ENCODE data around the gene RRP12. TPM values are rescaled to one million over a fixed set of nuclear protein-coding genes. Genes with fewer than 3 reads are reported as not detected.

The RRP12 gene
- total RNA-seq, 1 donor, result 15.9 TPM

- Histone ChIP-seq H3K36me3 (ENCODE audit: insufficient read depth, low read length) (peaks cover 56% of the 10 kb centered on the region), H3K9me3 (ENCODE audit: low read depth, low read length) (no peaks in the 10 kb centered on the region), H3K4me3 (ENCODE audit: insufficient read depth, low read length) (no peak overlapping the region), H4K20me1 (ENCODE audit: insufficient read depth, low read length) (no peaks in the 10 kb centered on the region), H3K4me1 (ENCODE audit: insufficient read depth, low read length) (no peaks in the 10 kb centered on the region), H3K27me3 (ENCODE audit: insufficient read depth, low read length) (no peaks in the 10 kb centered on the region), H3K79me2 (ENCODE audit: insufficient read depth, low read length) (no peaks in the 10 kb centered on the region), H3K4me2 (ENCODE audit: insufficient read depth, low read length) (no peak overlapping the region), H3K27ac (ENCODE audit: low read depth, low read length) (no peak overlapping the region), H2AFZ (ENCODE audit: low read length) (no peak overlapping the region)
- TF ChIP-seq, protein P1, sequence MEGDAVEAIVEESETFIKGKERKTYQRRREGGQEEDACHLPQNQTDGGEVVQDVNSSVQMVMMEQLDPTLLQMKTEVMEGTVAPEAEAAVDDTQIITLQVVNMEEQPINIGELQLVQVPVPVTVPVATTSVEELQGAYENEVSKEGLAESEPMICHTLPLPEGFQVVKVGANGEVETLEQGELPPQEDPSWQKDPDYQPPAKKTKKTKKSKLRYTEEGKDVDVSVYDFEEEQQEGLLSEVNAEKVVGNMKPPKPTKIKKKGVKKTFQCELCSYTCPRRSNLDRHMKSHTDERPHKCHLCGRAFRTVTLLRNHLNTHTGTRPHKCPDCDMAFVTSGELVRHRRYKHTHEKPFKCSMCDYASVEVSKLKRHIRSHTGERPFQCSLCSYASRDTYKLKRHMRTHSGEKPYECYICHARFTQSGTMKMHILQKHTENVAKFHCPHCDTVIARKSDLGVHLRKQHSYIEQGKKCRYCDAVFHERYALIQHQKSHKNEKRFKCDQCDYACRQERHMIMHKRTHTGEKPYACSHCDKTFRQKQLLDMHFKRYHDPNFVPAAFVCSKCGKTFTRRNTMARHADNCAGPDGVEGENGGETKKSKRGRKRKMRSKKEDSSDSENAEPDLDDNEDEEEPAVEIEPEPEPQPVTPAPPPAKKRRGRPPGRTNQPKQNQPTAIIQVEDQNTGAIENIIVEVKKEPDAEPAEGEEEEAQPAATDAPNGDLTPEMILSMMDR (IDR thresholded peaks at IDR 0.05; ENCODE audit: extremely low read depth, low read depth, low read length), result no peak
- DNase-seq (ENCODE audit: insufficient read length, low spot score, missing footprints), result no peak
Observed at GRCh38 chr10:97384156-97384555, 17.0 kb downstream of the RRP12 start.

DNA sequence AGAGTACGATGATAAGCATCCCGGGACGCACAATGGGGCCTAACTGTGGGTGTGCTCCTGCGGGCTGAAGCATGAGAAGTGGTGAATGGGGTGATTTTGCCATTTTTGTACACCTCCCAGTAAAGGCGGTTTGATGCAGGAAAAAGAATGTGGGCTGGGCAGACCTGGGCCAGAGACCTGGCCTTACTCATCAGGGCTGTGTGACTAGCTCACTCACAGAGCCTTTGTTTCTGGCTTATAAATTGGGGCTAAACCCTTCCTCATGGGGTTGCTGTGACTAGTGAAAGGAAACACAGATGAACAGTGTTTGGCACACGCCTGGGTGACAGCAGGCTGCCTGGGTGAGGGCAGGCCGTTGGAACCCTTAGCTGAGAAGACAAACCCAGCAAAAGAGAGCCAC, 18.0 kb downstream of the RRP12 start:
- H3K27ac ChIP-seq (ENCODE audit: low read depth, low read length), result no peak overlapping the region
- no peaks in the 10 kb centered on the region for H3K27me3 ChIP-seq (ENCODE audit: insufficient read depth, low read length)
- H3K79me2 ChIP-seq (ENCODE audit: insufficient read depth, low read length), result no peaks in the 10 kb centered on the region
- no peaks in the 10 kb centered on the region for H4K20me1 ChIP-seq (ENCODE audit: insufficient read depth, low read length)
- no peak overlapping the region for H2AFZ ChIP-seq (ENCODE audit: low read length)
- H3K36me3 ChIP-seq (ENCODE audit: insufficient read depth, low read length), result peaks cover 53% of the 10 kb centered on the region
- no peak overlapping the region for H3K4me2 ChIP-seq (ENCODE audit: insufficient read depth, low read length)
- TF ChIP-seq, protein P1 (IDR thresholded peaks at IDR 0.05; ENCODE audit: extremely low read depth, low read depth, low read length), result no peak
- H3K4me3 ChIP-seq (ENCODE audit: insufficient read depth, low read length), result no peak overlapping the region
- no peaks in the 10 kb centered on the region for H3K9me3 ChIP-seq (ENCODE audit: low read depth, low read length)
- DNase-seq (ENCODE audit: insufficient read length, low spot score, missing footprints), result peak; percentile 62
- no peaks in the 10 kb centered on the region for H3K4me1 ChIP-seq (ENCODE audit: insufficient read depth, low read length)

DNA sequence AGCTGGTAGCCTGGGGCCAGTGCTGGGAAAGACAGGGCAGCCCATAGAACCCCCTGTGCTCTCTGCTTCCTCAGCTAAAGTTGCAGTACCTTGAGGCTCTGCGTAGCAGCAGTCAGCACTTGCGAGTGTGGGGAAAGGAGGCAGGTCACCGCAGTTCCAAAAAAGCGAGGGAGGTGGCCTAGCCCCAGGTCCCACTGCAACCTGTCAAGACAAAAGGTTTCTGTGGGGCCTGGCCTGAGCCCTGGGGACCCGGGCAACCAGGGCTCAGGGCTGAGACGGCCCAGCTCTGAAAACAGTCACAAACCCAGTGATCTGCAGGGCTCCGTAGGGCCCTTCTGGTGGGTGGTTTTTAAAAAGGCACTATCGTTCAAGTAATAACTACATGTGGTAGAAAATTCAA, 19.5 kb downstream of the RRP12 start:
- no peak overlapping the region for H3K27ac ChIP-seq (ENCODE audit: low read depth, low read length)
- DNase-seq (ENCODE audit: insufficient read length, low spot score, missing footprints), result no peak
- TF ChIP-seq, protein P1 (IDR thresholded peaks at IDR 0.05; ENCODE audit: extremely low read depth, low read depth, low read length), result no peak
- H3K4me1 ChIP-seq (ENCODE audit: insufficient read depth, low read length), result no peaks in the 10 kb centered on the region
- H3K79me2 ChIP-seq (ENCODE audit: insufficient read depth, low read length), result no peaks in the 10 kb centered on the region
- no peaks in the 10 kb centered on the region for H3K9me3 ChIP-seq (ENCODE audit: low read depth, low read length)
- H2AFZ ChIP-seq (ENCODE audit: low read length), result no peak overlapping the region
- peaks cover 63% of the 10 kb centered on the region for H3K36me3 ChIP-seq (ENCODE audit: insufficient read depth, low read length)
- H3K27me3 ChIP-seq (ENCODE audit: insufficient read depth, low read length), result no peaks in the 10 kb centered on the region
- no peak overlapping the region for H3K4me2 ChIP-seq (ENCODE audit: insufficient read depth, low read length)
- H3K4me3 ChIP-seq (ENCODE audit: insufficient read depth, low read length), result no peak overlapping the region
- no peaks in the 10 kb centered on the region for H4K20me1 ChIP-seq (ENCODE audit: insufficient read depth, low read length)

GRCh38 chr10:97380516-97380915, 20.6 kb downstream of the RRP12 start:
- Histone ChIP-seq H3K4me2 (ENCODE audit: insufficient read depth, low read length) (no peak overlapping the region), H3K4me3 (ENCODE audit: insufficient read depth, low read length) (no peak overlapping the region), H3K36me3 (ENCODE audit: insufficient read depth, low read length) (peaks cover 61% of the 10 kb centered on the region), H3K27me3 (ENCODE audit: insufficient read depth, low read length) (no peaks in the 10 kb centered on the region), H3K79me2 (ENCODE audit: insufficient read depth, low read length) (no peaks in the 10 kb centered on the region), H2AFZ (ENCODE audit: low read length) (no peak overlapping the region), H3K9me3 (ENCODE audit: low read depth, low read length) (no peaks in the 10 kb centered on the region), H3K27ac (ENCODE audit: low read depth, low read length) (no peak overlapping the region), H3K4me1 (ENCODE audit: insufficient read depth, low read length) (no peaks in the 10 kb centered on the region), H4K20me1 (ENCODE audit: insufficient read depth, low read length) (no peaks in the 10 kb centered on the region)
- DNase-seq (ENCODE audit: insufficient read length, low spot score, missing footprints), result peak; percentile 11
- TF ChIP-seq, protein P1 (IDR thresholded peaks at IDR 0.05; ENCODE audit: extremely low read depth, low read depth, low read length), result no peak

Measured in osteoblast (primary cell).